CD14-positive monocyte (primary cell): ENCODE data around the gene MBTD1. TPM values are rescaled to one million over a fixed set of nuclear protein-coding genes. Genes with fewer than 3 reads are reported as not detected.

Experiments
- DNase-seq, 3 donors: peaks; one replicate each; pipeline ENCODE4 v3.0.0-alpha.2; 2011 to 2022
- H2AFZ ChIP-seq: 2 replicates; pipeline ENCODE4 v1.6.0; 2012; ENCODE audit warnings: mild to moderate bottlenecking, low read depth, low read length, inconsistent platforms; ENCODE audit not compliant: insufficient read depth, poor library complexity, severe bottlenecking
- H3K27ac ChIP-seq, 2 donors: 1 replicate in 1 of 2; 2 replicates in 1 of 2; pipeline ENCODE4 v1.5.1; 2012 to 2013; ENCODE audit warnings: low read length in 2 of 2, control low read depth in 1 of 2, inconsistent platforms in 1 of 2, low read depth in 1 of 2, mild to moderate bottlenecking in 1 of 2
- H3K27me3 ChIP-seq, 2 donors: one replicate each; pipeline versions ENCODE4 v1.6.0 to v1.6.1; 2011 to 2013; ENCODE audit warnings: low read length in 2 of 2; ENCODE audit not compliant: control insufficient read depth in 2 of 2, insufficient read depth in 2 of 2
- H3K36me3 ChIP-seq, 2 donors: replicated peaks in 1 of 2; 1 replicate in 1 of 2; 2 replicates in 1 of 2; pipeline versions ENCODE4 v1.5.1 to v1.6.1; 2012 to 2013; ENCODE audit warnings: low read length in 2 of 2, control low read depth in 1 of 2, inconsistent platforms in 1 of 2, mild to moderate bottlenecking in 1 of 2; ENCODE audit not compliant: insufficient read depth in 2 of 2, control insufficient read depth in 1 of 2
- H3K4me1 ChIP-seq, 2 donors: 1 replicate in 1 of 2; 2 replicates in 1 of 2; pipeline versions ENCODE4 v1.5.1 to v1.6.1; 2012 to 2013; ENCODE audit warnings: low read length in 2 of 2, control low read depth in 1 of 2, inconsistent platforms in 1 of 2, mild to moderate bottlenecking in 1 of 2, moderate library complexity in 1 of 2; ENCODE audit not compliant: insufficient read depth in 2 of 2, control insufficient read depth in 1 of 2
- H3K4me2 ChIP-seq: replicated peaks from 2 replicates; pipeline ENCODE3; 2012; ENCODE audit warnings: low read length, moderate library complexity, mild to moderate bottlenecking; ENCODE audit not compliant: poor library complexity, severe bottlenecking; ENCODE audit errors: extremely low read depth
- H3K4me3 ChIP-seq, 3 experiments: fragments of 200-600 bp in 1 of 3; sonication (generic) in 1 of 3; replicated peaks in 1 of 3; 1 replicate in 2 of 3; 2 replicates in 1 of 3; pipeline ENCODE4 v1.5.1; 2011 to 2013; ENCODE audit warnings: low read length in 3 of 3, mild to moderate bottlenecking in 3 of 3, control low read depth in 2 of 3, low read depth in 2 of 3, inconsistent platforms in 1 of 3, moderate library complexity in 1 of 3
- H3K79me2 ChIP-seq: 2 replicates; pipeline ENCODE4 v1.6.0; 2012; ENCODE audit warnings: mild to moderate bottlenecking, control low read depth, inconsistent platforms, low read length, moderate library complexity; ENCODE audit not compliant: insufficient read depth
- H3K9ac ChIP-seq: 2 replicates; pipeline ENCODE4 v1.6.0; 2017; ENCODE audit warnings: low read length, mild to moderate bottlenecking; ENCODE audit not compliant: insufficient read depth, poor library complexity, severe bottlenecking
- H3K9me3 ChIP-seq, 2 donors: replicated peaks in 1 of 2; 1 replicate in 1 of 2; 2 replicates in 1 of 2; pipeline versions ENCODE4 v1.5.1 to v1.6.1; 2012 to 2013; ENCODE audit warnings: low read length in 2 of 2, control low read depth in 1 of 2; ENCODE audit not compliant: control insufficient read depth in 1 of 2, insufficient read depth in 1 of 2
- H4K20me1 ChIP-seq: 2 replicates; pipeline ENCODE4 v1.6.0; 2012; ENCODE audit warnings: mild to moderate bottlenecking, low read length, control low read depth, moderate library complexity; ENCODE audit not compliant: insufficient read depth
- H3K27ac Mint-ChIP-seq, 7 donors: one replicate each; pipeline ENCODE4 v1.8.0; 2020; ENCODE audit warnings: mild to moderate bottlenecking in 7 of 7, mixed read lengths in 7 of 7, moderate library complexity in 6 of 7, inconsistent platforms in 2 of 7
- H3K27me3 Mint-ChIP-seq, 3 donors: one replicate each; pipeline ENCODE4 v1.8.0; 2021 to 2022; ENCODE audit warnings: low read depth in 3 of 3, mild to moderate bottlenecking in 3 of 3, mixed read lengths in 3 of 3, moderate library complexity in 3 of 3, inconsistent platforms in 1 of 3
- H3K36me3 Mint-ChIP-seq, 2 donors: one replicate each; pipeline ENCODE4 v1.8.0; 2020; ENCODE audit warnings: mixed read lengths in 2 of 2, inconsistent platforms in 1 of 2, mild to moderate bottlenecking in 1 of 2
- H3K4me1 Mint-ChIP-seq: one replicate; pipeline ENCODE4 v1.8.0; 2020; ENCODE audit warnings: mild to moderate bottlenecking, mixed read lengths
- H3K4me3 Mint-ChIP-seq, 2 donors: one replicate each; pipeline ENCODE4 v1.8.0; 2020; ENCODE audit warnings: mild to moderate bottlenecking in 2 of 2, mixed read lengths in 2 of 2, moderate library complexity in 1 of 2
- H3K9me3 Mint-ChIP-seq, 7 donors: one replicate each; pipeline ENCODE4 v1.8.0; 2020 to 2022; ENCODE audit warnings: mixed read lengths in 7 of 7, mild to moderate bottlenecking in 6 of 7, moderate library complexity in 6 of 7, inconsistent platforms in 2 of 7
- CTCF ChIP-seq: fragments of 200-600 bp; IDR thresholded peaks from one replicate; pipeline ENCODE4 v1.8.0; 2022; ENCODE audit warnings: antibody characterized with exemption, mild to moderate bottlenecking
- WGBS: methylation state at CpG from one replicate; pipeline ENCODE4 v1.1.5; 2013; ENCODE audit warnings: missing lambda C conversion rate; ENCODE audit not compliant: insufficient coverage; 5-methylcytosine and 5-hydroxymethylcytosine counted together
- intact Hi-C, 2 donors: fragments of 100-400 bp; cut with micrococcal nuclease; formaldehyde crosslinking; loops; one replicate each; pipeline versions ENCODE4 v1.15.0 to v1.15.1; 2023
- polyA plus RNA-seq, 3 donors: library from polyadenylated mRNA; depleted of rRNA in 1 of 3; unstranded in 2 of 3; stranded (reverse) in 1 of 3; fragments of 300-500 nt in 2 of 3; fragments of >200 nt in 1 of 3; fragmentation: Illumina TruSeq in 2 of 3; gene quantifications; 1 replicate in 2 of 3; 2 replicates in 1 of 3; pipeline ENCODE4 v1.2.3, GENCODE V29; 2012 to 2021

MBTD1 gene
- polyA plus RNA-seq, 3 donors, result 5.9 to 11.3 (median 10.0) TPM

- Mint-ChIP-seq H3K27me3 (peaks cover 0 to 2% (median 1%) of the 10 kb centered on the region in 3 donors), H3K4me3 (peak within 1 kb of the TSS; percentile 87 to 93), H3K27ac (peak within 1 kb of the TSS; percentile 96 to 99 (median 98)), H3K36me3 (peaks cover 17 to 30% of the 10 kb centered on the region in 2 donors), H3K9me3 (peaks cover 0 to 2% (median 0%) of the 10 kb centered on the region in 7 donors), H3K4me1 (peaks cover 47% of the 10 kb centered on the region)
- H3K9me3 ChIP-seq, result no peaks in the 10 kb centered on the region
- H4K20me1 ChIP-seq, result peaks cover 64% of the 10 kb centered on the region
- under 1% methylated on average over 81 of the region's 93 CpGs for WGBS
- H3K79me2 ChIP-seq, result peaks cover 90% of the 10 kb centered on the region
- H3K36me3 ChIP-seq, result peaks cover 15 to 29% of the 10 kb centered on the region in 2 donors
- intact Hi-C loops, result loop anchor here in 1 of 2 donors (5.0 kb wide), 2 partner anchors 138 to 543 kb away; partner anchors contain the start of genes LUC7L3 and SPAG9
- H3K27me3 ChIP-seq, result no peaks in the 10 kb centered on the region
- H3K4me2 ChIP-seq, result peak within 1 kb of the TSS; percentile 96
- DNase-seq, result peak; percentile 95 to 98 (median 96)
- peaks cover 36 to 57% of the 10 kb centered on the region in 2 donors for H3K4me1 ChIP-seq
- peak within 1 kb of the TSS; percentile 86 for H2AFZ ChIP-seq
- peak within 1 kb of the TSS; percentile 84 for H3K9ac ChIP-seq
- H3K27ac ChIP-seq, result peak within 1 kb of the TSS; percentile 97 to 99
- H3K4me3 ChIP-seq, result peak within 1 kb of the TSS; percentile 84 to 93 (median 93)
- TF ChIP-seq CTCF, result no peak
Observed at GRCh38 chr17:51260237-51261023, 581 bp upstream of the MBTD1 start, which contains the start of gene UTP18. Gene UTP18, plus strand, starts transcription at chr17:51260546. Its CDS starts 39 bp downstream, at chr17:51260585.

- Histone ChIP-seq H3K4me2 (peak overlapping the region; percentile 96), H3K9me3 (no peaks in the 10 kb centered on the region), H3K27ac (peak overlapping the region; percentile 97 to 99), H3K27me3 (no peaks in the 10 kb centered on the region), H4K20me1 (peaks cover 74% of the 10 kb centered on the region), H3K79me2 (peaks cover 90% of the 10 kb centered on the region), H3K4me1 (peaks cover 29 to 49% of the 10 kb centered on the region in 2 donors), H3K36me3 (peaks cover 20 to 37% of the 10 kb centered on the region in 2 donors), H3K4me3 (peak overlapping the region; percentile 84 to 93 (median 93)), H2AFZ (peak overlapping the region; percentile 86), H3K9ac (peak overlapping the region; percentile 84)
- WGBS, result 5% methylated on average over 12 of the region's 18 CpGs
- TF ChIP-seq CTCF, result no peak
- peaks cover 43% of the 10 kb centered on the region for H3K4me1 Mint-ChIP-seq
- H3K9me3 Mint-ChIP-seq, result peaks cover 0 to 2% (median 0%) of the 10 kb centered on the region in 7 donors
- peaks cover 0 to 2% (median 1%) of the 10 kb centered on the region in 3 donors for H3K27me3 Mint-ChIP-seq
- peak; percentile 27 to 60 (median 39) for DNase-seq
- intact Hi-C loops, result no loop called here
- peaks cover 23 to 32% of the 10 kb centered on the region in 2 donors for H3K36me3 Mint-ChIP-seq
- peak overlapping the region; percentile 81 to 96 (median 93) for H3K27ac Mint-ChIP-seq
- H3K4me3 Mint-ChIP-seq, result peak overlapping the region; percentile 87 to 89
Observed at GRCh38 chr17:51258756-51259563, 889 bp downstream of the MBTD1 start.
